ENCODE data around the gene ZBTB21.

Gene ZBTB21

DNA sequence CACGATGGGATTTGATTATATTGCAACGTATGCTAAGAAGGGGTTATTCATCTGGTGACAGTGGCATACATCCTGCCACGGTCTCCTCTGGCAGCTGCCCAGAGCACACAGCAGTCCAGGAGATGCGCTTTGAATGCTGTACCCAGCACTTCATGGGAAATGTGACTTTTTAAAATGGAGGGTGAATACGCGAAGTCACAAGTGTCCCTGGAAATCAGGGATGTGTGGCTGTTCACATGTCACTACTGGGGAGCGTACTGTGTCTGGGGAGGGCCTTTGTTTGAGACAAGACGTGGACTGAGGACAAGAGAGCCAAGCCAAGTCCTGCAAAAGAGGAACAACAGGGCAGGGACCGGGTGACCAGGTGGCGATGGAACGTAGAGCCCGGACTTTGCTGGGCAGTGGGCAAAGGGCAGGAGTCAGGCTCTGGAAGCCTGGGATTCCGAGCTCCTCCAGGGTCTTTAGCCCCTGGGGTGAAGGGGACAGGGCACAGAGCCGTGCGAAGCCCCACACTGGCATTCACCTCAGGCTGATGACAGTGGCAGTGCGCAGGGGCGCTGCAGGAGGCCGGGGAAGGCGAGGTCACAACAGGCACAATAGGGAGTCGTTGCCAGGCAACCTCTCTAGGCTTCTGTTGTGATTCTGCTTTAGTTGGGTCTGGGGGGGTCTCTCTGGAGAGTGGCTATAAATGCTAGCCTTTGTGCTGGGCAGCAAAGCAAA, 11.4 kb upstream of the ZBTB21 start:
- no peak for DNase-seq (ENCODE audit: low read depth, low spot score)

DNA sequence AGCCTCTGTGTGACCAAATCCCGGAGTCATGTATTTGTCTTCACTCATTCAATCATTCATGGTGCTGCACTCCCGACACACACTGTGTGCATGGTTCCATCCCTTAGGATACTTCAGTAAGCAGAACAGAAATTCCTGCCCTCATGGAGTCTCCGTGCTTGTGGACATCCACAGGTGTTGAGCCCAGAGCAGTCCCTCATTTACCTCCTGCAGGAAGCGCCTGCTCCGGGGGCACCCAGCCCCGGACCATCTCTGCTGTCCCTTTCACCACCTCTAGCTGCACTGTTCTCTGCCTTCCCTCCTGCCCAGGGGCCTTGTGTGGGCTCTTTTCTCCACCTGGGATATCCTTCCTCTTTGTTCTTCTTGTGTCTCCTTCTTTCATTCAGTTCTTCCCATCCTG, 9.5 kb upstream of the ZBTB21 start:
- DNase-seq (ENCODE audit: low read depth, low spot score), result no peak

GRCh38 chr21:42019101-42019605, 9.0 kb upstream of the ZBTB21 start:
- DNase-seq (ENCODE audit: low read depth, low spot score), result no peak

GRCh38 chr21:42017022-42017421, 6.9 kb upstream of the ZBTB21 start:
- DNase-seq (ENCODE audit: low read depth, low spot score), result no peak

- DNase-seq (ENCODE audit: low read depth, low spot score), result no peak
These were observed 6.3 kb upstream of the ZBTB21 start for GRCh38 chr21:42016364-42016985.

DNA sequence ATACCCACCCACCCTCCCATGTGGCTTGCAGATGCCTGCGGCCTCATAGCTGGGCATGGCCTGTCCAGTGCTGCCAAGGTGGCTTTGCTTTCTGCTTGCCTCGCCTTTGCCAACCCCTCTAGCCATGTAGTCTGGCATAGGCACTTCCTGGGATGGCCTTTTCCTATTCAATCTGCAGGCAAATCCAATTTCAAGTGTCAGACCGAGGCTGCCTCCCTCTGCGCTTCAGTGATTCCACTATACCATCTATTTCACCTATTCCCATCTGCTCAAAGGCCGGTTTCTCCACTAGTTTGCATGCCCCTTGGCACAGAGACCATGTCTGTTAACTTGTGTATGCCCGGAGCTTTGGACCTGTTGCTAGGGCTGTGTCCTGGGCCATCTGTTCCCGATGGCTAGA, 3.8 kb upstream of the ZBTB21 start:
- DNase-seq (ENCODE audit: low read depth, low spot score), result no peak

DNA sequence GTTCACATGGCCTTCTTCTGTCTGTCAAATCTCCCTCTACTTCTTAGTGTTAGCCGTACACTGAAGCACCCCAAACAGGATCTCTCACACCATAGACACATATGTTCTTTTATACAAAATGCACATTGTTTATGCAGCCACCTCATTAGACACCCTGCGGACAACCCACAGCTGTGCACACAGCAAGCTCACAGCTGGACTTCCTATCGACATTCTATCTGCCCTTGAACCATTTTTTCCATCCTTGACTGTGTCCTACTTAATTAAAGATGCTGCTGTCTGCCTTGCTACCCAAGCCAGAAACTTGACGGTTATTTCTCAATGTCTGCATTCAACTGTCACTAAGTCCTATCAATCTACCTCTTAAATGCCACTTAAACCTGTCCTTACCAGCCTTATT, 3.2 kb upstream of the ZBTB21 start:
- no peak for DNase-seq (ENCODE audit: low read depth, low spot score)

GRCh38 chr21:42012763-42013329, 2.7 kb upstream of the ZBTB21 start:
- no peak for DNase-seq (ENCODE audit: low read depth, low spot score)

DNA sequence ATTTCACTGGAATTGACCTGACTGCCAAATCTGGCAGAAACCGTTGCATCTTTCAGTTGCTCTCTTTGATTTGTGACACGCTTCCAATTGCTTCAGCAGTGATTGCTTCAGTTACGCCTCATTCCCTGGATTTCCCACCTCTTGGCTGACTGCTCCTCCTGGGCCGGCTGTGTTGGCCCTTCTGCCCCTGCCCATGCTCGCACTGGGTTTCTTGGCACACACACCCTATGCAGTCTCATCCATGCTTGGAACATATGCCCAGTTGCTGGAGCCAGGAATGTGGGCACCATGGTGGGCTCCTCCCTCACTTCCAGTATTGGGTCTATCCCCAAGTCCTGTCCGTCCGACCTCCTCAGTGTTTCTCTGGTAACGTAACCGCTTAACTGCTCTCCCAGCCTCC, 2.2 kb upstream of the ZBTB21 start:
- DNase-seq (ENCODE audit: low read depth, low spot score), result no peak

DNA sequence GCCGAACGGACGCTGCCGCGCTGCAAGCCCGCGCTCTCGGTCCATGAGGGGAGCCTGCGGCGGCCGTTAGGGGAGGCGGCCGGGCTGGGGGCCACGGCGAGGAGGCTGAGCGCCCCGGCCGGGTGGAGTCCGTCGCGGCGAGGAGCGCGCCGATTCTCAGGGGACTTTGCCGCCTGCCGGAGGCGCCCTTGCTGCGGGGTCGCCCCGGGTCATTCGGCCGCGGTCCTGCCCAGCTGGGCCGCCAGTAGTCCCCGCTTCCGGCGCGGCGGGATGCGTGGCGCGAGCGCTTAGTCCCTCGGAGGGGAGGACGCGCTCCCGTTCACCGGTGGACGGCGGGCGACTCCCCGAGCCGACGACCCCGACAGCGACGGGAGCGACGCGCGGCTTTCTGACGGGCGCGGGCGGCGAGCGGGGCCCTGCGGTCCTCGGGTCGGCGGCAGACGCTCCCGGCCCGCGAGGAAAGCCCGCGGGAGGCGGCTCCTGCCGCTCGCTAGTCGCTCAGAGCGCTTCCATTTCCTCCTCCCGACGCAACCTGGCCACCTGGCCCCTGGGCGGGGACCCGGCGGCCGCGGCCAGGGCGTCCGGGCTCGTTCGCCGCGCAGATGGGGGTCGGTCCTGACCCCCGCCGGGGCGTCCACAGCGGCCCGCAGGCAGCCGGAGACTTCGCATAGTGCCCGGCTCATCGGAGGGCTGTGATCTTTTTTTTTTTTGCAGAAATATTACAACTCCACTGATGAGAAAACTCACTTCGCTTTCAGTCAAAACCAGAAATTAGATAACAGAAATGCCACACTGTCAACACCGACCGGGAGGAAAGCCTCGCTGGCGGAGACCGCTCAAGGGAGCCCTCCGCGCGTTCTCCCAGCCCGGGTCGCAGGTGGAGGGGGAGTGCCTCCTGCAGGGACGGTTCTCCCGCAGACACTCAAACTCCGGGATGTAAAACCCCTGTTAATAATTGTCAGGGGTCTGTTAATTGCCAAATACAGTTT, 641 bp upstream of the ZBTB21 start:
- no peak for DNase-seq (ENCODE audit: low read depth, low spot score)

- DNase-seq (ENCODE audit: low read depth, low spot score), result no peak
These were observed 936 bp downstream of the ZBTB21 start for GRCh38 chr21:42009018-42009830.

DNA sequence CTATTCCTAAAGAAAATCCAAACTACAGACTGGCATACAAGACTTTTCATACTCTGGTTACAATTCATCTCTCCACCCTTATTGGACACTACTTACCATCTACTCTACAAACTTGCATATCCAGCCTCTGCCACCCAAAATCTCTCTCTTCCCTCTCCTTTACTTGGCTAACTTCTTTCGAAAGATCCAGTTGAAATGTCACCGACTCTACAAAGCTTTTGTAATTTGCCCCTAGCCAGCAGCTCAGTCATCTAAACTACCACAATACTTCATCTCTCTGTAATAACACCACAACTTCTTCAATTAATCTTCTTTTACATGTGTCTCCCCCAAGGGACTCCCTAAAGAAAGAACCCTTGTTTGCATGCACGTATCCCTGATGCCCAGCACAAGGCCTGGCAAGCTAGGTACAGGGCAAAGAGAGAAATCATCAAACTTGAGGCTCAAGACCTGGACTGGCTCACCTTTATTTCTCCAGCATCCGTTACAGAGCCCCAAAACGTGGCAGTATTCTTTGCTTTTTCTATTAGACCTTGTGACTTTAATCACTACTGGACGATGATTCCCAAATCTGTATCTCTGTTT, 2.7 kb downstream of the ZBTB21 start:
- DNase-seq (ENCODE audit: low read depth, low spot score), result no peak

GRCh38 chr21:42006765-42007164, 3.4 kb downstream of the ZBTB21 start:
- DNase-seq (ENCODE audit: low read depth, low spot score), result no peak

DNA sequence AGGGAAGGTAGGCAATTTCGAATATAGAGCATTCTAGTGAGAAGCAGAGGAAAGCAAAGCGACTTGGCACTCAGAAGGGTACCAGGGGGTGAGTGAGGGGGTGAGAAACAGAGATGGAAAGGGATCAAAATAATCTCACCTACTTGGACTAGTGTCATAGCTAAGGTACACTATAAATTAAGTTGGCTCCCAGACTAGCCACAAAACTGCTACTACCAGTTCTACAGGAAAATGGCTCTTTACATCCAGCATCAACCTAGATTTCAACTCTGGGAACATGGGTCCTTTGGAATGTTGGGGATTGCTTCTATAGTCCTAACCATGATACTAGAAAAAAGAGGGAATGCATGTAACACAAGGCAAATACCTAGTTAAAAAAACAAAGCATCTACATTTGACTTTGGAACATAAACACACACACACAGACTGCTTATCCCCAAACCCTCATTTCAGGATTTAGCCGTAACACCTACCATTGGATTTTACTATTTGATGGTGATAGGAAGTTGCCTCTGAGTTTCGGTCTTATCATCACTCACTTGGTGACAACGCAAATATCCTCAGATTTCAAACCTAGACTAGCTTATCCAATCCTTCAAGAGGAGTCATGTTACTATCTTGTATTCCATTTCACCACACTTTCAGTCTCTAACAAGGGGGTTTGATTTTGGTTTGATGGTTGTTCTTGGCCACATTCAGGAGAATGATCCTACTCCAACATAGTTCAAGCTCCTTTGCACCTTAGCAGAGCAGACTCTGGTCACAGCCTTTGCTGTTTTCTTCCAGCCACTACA, 5.6 kb downstream of the ZBTB21 start:
- DNase-seq (ENCODE audit: low read depth, low spot score), result no peak

DNA sequence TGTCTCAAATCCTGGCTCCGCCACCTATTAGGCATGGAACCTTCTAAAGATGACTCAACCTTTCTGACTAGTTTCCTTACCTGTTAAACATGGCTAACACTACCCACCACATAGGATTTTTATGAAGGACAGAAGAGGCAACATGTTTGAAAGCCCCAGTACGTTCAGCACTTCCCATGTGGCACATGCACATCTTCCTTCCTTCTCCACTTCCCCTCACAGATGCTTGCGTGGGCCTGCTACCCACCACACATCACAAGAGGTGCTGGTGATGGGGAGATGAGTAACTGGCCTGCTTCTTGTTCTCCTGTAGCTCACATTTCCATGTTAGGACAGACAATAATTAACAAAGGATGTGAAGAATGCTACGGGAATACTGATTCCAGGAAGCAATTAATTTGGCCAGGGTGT, 7.1 kb downstream of the ZBTB21 start:
- no peak for DNase-seq (ENCODE audit: low read depth, low spot score)

GRCh38 chr21:42002421-42002958, 7.7 kb downstream of the ZBTB21 start:
- DNase-seq (ENCODE audit: low read depth, low spot score), result no peak

GRCh38 chr21:42001781-42002180, 8.4 kb downstream of the ZBTB21 start:
- no peak for DNase-seq (ENCODE audit: low read depth, low spot score)

DNA sequence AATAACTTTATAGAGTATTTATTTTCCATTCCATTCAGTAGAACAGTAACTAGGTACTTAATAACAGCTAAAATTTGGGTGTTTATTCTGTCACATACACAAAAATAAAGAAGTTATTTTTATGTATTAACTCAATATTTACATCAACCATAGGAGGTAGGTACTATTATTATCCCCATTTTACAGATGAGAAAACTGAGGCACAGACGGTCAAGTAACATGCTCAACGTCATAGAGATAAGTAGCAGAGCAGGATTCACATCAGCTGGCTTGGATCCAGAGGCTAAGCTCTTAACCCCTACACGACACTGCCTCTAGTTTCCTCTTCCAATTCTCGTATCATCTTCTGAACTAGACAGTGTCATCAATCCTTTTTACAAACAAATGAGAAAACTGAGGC, 9.3 kb downstream of the ZBTB21 start:
- no peak for DNase-seq (ENCODE audit: low read depth, low spot score)

- DNase-seq (ENCODE audit: low read depth, low spot score), result no peak
These were observed 12.5 kb downstream of the ZBTB21 start for GRCh38 chr21:41997657-41998056.
